HG02840 (cell line): ENCODE results near the gene NKX2-3.

Experiments used
- ATAC-seq: cut with Tn5 transposase; IDR thresholded peaks from one replicate; pipeline ENCODE4 v1.9.1; 2021; ENCODE audit warnings: mild to moderate bottlenecking, moderate library complexity, moderate number of reproducible peaks; ENCODE audit not compliant: unreplicated experiment, low FRiP score

NKX2-3 gene

DNA sequence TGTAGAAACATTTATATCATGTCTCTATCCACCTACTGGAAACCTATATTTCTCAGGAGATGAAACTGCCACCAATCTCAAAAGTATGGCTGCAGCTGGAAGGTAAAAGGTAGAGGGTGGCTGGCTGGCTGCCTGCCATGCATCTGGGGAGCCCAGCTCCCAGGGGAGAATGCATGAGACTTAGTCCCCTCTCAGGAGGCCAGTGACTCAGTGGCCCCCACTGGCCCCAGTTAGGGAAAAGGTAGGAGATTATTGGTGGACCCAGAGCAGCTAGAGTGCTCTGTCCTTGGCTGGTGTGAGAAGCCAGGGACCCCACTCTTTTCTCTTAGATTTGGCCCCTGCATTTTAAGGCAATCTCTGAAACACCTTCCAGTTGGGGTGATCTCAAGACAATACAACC lies 6.8 kb upstream of the NKX2-3 start:
- ATAC-seq, result no peak

DNA sequence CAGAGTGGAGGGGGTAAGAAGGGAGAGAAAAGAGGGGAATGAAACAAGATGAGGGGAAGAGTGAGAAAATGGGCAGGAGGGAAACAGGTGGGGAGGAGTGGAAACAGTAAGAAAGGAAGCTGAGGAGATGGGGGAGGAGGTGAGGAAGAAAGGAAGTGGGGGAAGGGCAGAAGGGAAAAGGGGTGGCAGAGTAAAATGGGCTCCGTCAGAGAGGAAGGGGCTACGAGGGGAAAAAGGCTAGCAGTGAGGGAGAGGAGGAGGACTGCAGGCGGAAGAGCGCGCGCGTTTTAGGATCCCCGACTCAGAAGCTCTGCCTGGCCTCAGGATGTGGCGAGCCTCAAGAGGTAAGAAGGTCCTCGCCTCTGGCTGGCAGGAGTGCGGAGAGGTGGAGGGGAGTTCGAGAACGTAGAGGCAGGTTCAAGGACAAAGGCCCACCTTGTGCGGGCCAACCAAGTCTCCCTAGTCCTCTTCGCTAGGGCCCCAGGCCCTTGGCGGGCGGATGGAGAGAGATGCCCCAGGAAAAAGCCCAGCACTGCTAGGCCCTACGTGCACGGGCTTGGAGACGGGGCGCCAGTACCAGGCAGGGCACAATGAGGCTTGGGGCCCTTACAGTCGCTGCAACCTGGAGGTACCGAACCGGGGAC lies 5.8 kb upstream of the NKX2-3 start:
- no peak for ATAC-seq

GRCh38 chr10:99527526-99528493 lies 4.9 kb upstream of the NKX2-3 start:
- ATAC-seq, result no peak

DNA sequence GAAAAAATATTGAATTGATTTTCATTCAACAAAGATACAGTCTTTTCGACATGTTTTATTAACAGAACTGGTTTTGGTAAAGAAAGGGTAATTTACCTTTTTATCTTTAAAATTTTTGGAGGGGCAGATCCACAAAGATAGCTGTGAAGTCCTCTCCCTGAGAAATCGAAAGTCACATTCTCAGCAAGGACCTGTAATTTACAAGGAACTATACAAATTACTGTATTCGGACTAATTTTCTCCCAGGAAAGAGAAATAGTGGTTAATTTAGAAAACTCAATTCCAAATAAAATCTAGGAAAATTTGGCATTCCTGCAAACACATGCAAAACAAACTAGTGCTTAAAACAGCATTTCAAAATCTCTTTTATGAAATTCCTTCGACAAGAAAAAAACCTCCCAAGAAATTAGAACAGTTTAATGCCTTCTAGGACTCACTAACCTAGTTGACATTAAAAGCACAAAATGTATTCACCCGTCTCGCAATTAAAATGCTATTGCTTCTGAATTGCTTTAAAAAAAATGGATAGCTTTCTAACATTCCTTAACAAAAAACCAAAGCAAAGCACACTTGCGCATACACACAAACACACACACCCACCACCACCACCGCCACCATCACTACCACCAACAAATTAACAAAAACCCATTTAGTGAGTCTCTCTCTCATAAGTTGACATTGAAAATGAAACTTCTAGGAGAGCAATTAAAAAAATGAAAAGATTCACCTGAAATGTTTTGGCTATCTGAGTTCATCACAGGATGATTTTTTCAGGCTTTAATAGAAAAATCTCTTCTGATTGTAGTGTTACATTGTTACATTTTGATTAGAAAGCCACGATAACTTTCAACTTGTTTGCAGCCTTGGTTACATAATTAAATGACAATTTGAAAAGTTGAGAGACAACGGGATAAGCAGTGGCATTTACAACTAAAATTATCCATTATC lies 4.0 kb upstream of the NKX2-3 start:
- no peak for ATAC-seq

DNA sequence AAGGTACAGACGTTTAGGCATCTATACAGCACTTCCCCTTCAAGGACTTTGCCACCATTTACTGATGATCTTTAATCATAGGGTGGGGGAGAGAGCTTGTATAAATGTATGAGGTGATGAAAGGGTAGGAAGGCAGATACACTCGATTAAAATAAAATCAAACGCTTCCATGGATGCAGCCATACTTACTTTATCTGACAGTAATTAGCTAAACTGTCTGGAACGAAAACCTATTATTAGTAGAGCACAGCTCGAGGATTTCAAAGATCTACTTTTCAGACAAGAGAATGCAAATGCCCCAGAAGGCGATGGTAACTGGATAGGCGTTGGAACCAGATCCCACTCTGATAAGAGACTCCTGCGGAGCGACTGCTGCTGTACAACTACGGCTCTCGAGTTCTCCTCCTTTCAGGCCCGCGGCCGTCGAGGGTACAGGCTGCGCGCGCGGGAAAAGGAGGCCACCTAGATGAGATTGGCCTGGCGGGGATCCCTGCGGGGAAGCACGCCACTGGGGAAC lies 3.1 kb upstream of the NKX2-3 start:
- no peak for ATAC-seq

DNA sequence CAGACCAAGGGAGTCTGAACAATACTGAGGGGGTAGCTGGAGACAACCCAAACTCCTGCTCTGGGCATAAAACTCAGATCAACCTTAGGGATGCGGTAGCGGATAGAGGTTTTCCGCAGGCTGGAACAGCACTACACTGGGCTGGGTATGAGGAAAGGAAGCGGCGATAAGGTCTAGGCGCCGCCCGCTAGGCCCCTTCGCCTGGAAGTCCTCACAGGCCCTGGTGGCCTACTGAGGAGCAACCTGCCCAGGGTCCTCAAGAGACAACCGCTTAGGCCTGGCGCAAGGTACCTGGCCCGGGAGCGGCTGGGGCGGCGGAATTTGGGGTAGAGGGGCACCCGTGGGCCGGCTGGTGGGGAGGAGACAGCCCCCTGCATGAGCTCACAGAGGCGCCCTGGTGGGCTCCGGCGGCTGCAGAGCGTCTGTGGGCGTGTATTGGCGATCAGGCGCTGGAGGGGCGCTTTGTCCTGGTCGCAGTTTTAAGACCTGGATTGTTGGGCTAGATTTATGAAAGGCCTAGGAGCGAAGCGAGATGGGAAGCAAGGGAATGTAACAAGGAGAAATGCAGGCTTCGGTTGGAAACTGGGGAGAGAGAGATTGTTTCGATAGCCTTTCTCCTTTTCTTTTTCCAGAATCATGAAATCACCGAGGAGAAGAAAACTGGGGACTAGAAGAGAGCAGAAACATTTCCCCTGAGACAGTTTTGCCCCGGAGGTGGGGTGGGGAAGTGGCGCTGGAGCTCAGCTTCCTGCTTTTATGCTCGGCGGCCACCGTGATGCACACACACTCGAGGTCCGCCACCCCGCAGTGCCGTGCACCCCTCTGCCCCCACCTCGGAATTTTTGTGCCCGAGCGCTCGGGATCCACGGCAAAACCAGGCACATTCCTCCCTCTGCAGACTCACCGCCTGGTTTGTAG lies 2.4 kb upstream of the NKX2-3 start:
- ATAC-seq, result no peak

- ATAC-seq, result no peak
Observed at GRCh38 chr10:99531026-99531695, 1.6 kb upstream of the NKX2-3 start.

DNA sequence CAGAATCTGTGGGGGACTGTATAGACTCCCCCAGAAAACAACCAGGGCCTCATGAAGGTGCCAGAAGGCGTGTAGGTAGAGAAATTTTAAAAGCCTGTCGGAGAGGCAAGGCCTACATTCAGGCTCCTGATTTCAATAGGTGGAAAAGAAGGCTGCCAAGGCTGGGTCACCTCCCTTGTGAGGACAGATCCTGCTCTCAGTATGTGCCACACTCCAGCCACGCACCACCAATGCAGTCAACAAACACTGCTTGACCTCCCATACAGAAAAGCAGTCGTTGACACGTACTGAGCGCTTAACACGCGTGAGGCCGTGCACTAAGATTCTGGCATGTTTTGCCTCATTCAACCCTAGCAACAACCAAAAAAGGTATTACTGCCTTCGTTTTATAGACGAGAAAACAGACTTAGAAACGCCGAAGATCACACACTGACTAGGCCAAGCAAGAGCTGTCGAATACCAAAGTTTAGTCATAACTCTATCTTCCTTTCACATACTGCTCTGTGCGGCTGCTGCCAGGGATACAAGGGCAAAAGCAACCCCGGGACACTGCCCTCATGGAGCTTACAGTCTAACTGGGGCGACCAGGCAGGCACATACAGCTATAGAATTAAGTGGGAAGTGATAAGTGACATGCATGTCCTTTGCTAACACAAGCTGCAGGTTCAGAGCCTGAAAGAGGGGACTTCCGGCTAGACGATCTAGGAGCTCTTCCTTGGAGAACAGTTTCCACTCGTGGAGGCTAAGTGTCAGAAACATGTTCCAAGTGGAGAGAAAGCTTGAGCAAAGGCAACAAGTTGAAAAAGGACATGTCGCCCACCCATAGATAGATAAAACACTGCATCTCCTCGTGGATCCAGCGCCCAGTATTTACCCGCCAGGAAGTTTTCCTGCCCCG lies 797 bp upstream of the NKX2-3 start:
- no peak for ATAC-seq

- ATAC-seq, result no peak
Observed at GRCh38 chr10:99533496-99534449, 1.0 kb downstream of the NKX2-3 start.

- no peak for ATAC-seq
Observed at GRCh38 chr10:99534450-99534938, 1.8 kb downstream of the NKX2-3 start.

DNA sequence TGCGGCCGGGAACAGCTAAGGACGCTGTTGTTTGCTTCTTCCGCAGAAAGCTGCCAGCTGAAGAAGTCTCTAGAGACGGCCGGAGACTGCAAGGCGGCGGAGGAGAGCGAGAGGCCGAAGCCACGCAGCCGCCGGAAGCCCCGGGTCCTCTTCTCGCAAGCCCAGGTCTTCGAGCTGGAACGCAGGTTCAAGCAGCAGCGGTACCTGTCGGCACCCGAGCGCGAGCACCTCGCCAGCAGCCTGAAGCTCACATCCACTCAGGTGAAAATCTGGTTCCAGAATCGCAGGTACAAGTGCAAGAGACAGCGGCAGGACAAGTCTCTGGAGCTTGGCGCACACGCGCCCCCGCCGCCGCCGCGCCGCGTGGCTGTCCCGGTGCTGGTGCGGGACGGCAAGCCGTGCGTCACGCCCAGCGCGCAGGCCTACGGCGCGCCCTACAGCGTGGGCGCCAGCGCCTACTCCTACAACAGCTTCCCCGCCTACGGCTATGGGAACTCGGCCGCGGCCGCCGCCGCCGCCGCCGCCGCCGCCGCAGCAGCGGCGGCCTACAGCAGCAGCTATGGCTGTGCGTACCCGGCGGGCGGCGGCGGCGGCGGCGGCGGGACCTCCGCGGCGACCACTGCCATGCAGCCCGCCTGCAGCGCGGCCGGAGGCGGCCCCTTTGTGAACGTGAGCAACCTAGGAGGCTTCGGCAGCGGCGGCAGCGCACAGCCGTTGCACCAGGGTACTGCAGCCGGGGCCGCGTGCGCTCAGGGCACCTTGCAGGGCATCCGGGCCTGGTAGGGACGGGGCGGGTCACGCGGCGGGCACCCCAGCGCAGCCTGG lies 2.4 kb downstream of the NKX2-3 start:
- no peak for ATAC-seq

- ATAC-seq, result no peak
Observed at GRCh38 chr10:99535764-99536337, 3.1 kb downstream of the NKX2-3 start.

DNA sequence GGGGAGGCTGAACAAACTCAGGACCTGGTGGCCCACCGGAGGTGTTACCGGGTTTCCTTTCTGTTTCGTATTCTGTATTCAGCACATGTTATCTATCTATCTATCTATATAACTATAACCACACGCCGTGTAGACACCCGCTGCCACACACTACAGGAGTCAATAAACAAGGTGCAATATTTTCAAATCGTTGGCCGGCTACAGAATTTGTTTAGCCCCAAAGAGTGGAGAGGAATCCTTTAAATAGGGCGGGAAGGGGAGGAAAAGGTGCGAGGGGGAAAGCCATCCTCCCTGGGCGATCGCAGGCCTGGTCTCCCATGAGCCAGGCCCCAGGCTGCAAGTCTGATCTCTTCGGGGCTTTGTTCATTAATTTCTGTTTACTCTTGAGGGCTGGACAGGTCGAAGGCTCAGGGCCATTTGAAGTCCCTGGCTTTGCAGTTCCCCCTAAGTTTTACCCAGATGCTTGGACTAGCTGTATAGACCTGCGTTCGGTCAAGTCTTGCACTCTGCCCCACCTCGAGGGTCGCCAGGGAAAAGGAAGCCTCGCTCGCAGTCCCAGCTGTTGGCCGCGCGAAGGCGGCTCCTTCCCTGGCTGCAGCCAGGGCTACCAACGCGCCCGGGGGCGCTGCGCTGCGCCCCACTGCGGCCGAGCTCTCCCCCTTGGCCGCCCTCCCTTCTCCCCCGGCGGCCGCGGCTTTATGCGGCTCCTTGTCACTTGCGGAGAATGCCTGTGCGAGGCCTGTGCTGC lies 3.8 kb downstream of the NKX2-3 start:
- no peak for ATAC-seq

DNA sequence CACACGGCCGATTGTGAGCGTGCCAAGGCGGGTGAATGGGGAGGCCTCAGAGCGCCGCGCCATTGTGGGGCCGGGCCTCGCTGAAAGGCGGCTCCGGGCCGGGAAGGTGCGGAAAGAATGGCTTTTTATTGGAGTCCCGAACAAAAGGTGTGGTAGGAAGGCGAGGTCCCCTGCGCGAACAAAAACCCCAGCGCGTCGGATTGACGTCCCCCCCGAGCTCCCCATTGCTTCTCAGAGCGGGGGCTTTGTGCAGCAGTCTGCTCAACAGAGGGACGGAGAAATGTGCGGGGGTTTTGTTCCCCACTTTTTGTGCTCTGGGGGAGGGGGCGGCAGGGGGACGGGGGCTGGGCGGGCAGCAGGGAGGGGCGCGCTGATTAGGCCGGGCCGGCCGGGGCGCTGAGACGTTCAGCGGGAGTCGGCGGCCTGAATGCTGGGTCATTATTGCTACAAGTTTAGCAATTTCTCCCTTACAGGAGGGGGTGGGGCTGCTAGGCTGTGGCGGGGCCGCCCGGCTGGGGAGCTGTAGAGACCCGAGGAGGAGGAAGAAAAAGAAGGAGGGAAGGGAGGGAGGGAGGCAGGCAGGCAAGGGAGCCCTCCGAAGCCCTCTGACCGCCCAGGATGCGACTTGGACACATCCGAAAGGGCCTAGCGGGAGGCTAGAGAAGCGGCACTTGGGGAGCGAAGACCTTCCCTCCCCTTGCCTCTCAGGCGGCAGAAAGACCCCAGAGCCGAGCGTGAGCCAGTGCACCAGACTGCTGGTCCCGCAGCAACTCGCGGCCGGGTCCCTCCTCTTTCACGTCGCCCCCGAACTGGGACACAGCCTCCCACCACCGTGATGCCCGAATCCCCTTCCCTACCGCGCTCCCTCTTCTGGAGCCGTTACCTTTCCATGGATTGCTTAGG lies 4.6 kb downstream of the NKX2-3 start:
- ATAC-seq, result no peak
